Astrocyte (in vitro differentiated cells and primary cell): ENCODE measurements around the gene C15orf39. TPM values are rescaled to one million over a fixed set of nuclear protein-coding genes. Genes with fewer than 3 reads are reported as not detected.

Source experiments
- DNase-seq: peaks from one replicate; pipeline ENCODE4 v3.0.0-alpha.2; 2010; ENCODE audit warnings: low read depth
- FAIRE-seq: peaks from 2 replicates; lab custom pipeline; 2011; peaks lifted over from hg19 to GRCh38; lab: Jason Lieb, UNC
- H2AFZ ChIP-seq: 2 replicates; pipeline ENCODE4 v1.6.0; 2012; ENCODE audit warnings: low read depth, low read length, inconsistent platforms
- H3K27ac ChIP-seq: 2 replicates; pipeline ENCODE4 v1.5.1; 2011; ENCODE audit warnings: low read depth, low read length, inconsistent platforms
- H3K27me3 ChIP-seq: 2 replicates; pipeline ENCODE4 v1.6.0; 2011; ENCODE audit warnings: low read length, inconsistent platforms; ENCODE audit not compliant: insufficient read depth
- H3K36me3 ChIP-seq: 2 replicates; pipeline ENCODE4 v1.5.1; 2011; ENCODE audit warnings: low read length, inconsistent platforms; ENCODE audit not compliant: insufficient read depth
- H3K4me1 ChIP-seq: 2 replicates; pipeline ENCODE4 v1.5.1; 2011; ENCODE audit warnings: low read length, inconsistent platforms; ENCODE audit not compliant: insufficient read depth
- H3K4me2 ChIP-seq: 2 replicates; pipeline ENCODE4 v1.6.0; 2012; ENCODE audit warnings: low read length, inconsistent platforms
- H3K4me3 ChIP-seq: 2 replicates; pipeline ENCODE4 v1.5.1; 2011; ENCODE audit warnings: low read depth, mild to moderate bottlenecking, low read length, inconsistent platforms; ENCODE audit not compliant: insufficient read depth
- H3K79me2 ChIP-seq: 2 replicates; pipeline ENCODE4 v1.6.0; 2012; ENCODE audit warnings: mild to moderate bottlenecking, low read length, inconsistent platforms; ENCODE audit not compliant: insufficient read depth
- H3K9ac ChIP-seq: 2 replicates; pipeline ENCODE4 v1.6.0; 2012; ENCODE audit warnings: mild to moderate bottlenecking, low read length, inconsistent platforms
- H3K9me3 ChIP-seq: 2 replicates; pipeline ENCODE4 v1.5.1; 2012; ENCODE audit warnings: low read depth, mild to moderate bottlenecking, low read length, inconsistent platforms; ENCODE audit not compliant: insufficient read depth
- H4K20me1 ChIP-seq: 2 replicates; pipeline ENCODE4 v1.6.0; 2012; ENCODE audit warnings: low read length, inconsistent platforms; ENCODE audit not compliant: insufficient read depth
- H3K27ac Mint-ChIP-seq: one replicate; pipeline ENCODE4 v1.8.0; 2021; ENCODE audit warnings: mild to moderate bottlenecking, mixed read lengths; ENCODE audit not compliant: unreplicated experiment
- H3K27me3 Mint-ChIP-seq: one replicate; pipeline ENCODE4 v1.8.0; 2021; ENCODE audit warnings: low read depth, mixed read lengths; ENCODE audit not compliant: unreplicated experiment
- H3K36me3 Mint-ChIP-seq: one replicate; pipeline ENCODE4 v1.8.0; 2021; ENCODE audit warnings: low read depth, mixed read lengths; ENCODE audit not compliant: unreplicated experiment
- H3K4me1 Mint-ChIP-seq: one replicate; pipeline ENCODE4 v1.8.0; 2021; ENCODE audit warnings: low read depth, mixed read lengths; ENCODE audit not compliant: unreplicated experiment
- H3K4me3 Mint-ChIP-seq: one replicate; pipeline ENCODE4 v1.8.0; 2021; ENCODE audit warnings: mild to moderate bottlenecking, moderate library complexity, mixed read lengths; ENCODE audit not compliant: unreplicated experiment
- H3K9me3 Mint-ChIP-seq: one replicate; pipeline ENCODE4 v1.8.0; 2021; ENCODE audit warnings: mild to moderate bottlenecking, mixed read lengths; ENCODE audit not compliant: unreplicated experiment
- EZH2 ChIP-seq: IDR thresholded peaks from 2 replicates; pipeline ENCODE4 v1.6.1; 2012; ENCODE audit warnings: mild to moderate bottlenecking, low read length, inconsistent platforms; ENCODE audit not compliant: insufficient read depth
- total RNA-seq: library from RNA; stranded (reverse); gene quantifications from 2 replicates; pipeline ENCODE4 v1.2.1, GENCODE V29; 2021
- TF ChIP-seq, protein P1 (sequence below): IDR thresholded peaks from 2 replicates; pipeline ENCODE4 v1.5.1; 2011; ENCODE audit warnings: low read depth, mild to moderate bottlenecking, inconsistent platforms, low read length, moderate library complexity; ENCODE audit not compliant: insufficient read depth

C15orf39 gene
- total RNA-seq, 1 donor from 2014 or later, result 21.8 TPM

- Mint-ChIP-seq H3K4me3 (no peak overlapping the region), H3K27me3 (peaks cover 37% of the 10 kb centered on the region), H3K36me3 (peaks cover 12% of the 10 kb centered on the region), H3K4me1 (no peaks in the 10 kb centered on the region), H3K27ac (no peak overlapping the region), H3K9me3 (peaks cover 20% of the 10 kb centered on the region)
- H3K9me3 ChIP-seq, result no peaks in the 10 kb centered on the region
- no peak overlapping the region for H3K4me2 ChIP-seq
- no peak for TF ChIP-seq EZH2
- TF ChIP-seq, protein P1, sequence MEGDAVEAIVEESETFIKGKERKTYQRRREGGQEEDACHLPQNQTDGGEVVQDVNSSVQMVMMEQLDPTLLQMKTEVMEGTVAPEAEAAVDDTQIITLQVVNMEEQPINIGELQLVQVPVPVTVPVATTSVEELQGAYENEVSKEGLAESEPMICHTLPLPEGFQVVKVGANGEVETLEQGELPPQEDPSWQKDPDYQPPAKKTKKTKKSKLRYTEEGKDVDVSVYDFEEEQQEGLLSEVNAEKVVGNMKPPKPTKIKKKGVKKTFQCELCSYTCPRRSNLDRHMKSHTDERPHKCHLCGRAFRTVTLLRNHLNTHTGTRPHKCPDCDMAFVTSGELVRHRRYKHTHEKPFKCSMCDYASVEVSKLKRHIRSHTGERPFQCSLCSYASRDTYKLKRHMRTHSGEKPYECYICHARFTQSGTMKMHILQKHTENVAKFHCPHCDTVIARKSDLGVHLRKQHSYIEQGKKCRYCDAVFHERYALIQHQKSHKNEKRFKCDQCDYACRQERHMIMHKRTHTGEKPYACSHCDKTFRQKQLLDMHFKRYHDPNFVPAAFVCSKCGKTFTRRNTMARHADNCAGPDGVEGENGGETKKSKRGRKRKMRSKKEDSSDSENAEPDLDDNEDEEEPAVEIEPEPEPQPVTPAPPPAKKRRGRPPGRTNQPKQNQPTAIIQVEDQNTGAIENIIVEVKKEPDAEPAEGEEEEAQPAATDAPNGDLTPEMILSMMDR, result no peak
- no peak overlapping the region for H3K4me3 ChIP-seq
- no peaks in the 10 kb centered on the region for H3K79me2 ChIP-seq
- no peak for FAIRE-seq
- peaks cover 3% of the 10 kb centered on the region for H3K27me3 ChIP-seq
- H3K4me1 ChIP-seq, result peaks cover 7% of the 10 kb centered on the region
- H3K27ac ChIP-seq, result no peak overlapping the region
- no peaks in the 10 kb centered on the region for H4K20me1 ChIP-seq
- no peaks in the 10 kb centered on the region for H3K36me3 ChIP-seq
- H3K9ac ChIP-seq, result no peak overlapping the region
- H2AFZ ChIP-seq, result no peak overlapping the region
- DNase-seq, result no peak
Measured at GRCh38 chr15:75193976-75194375, 7.7 kb upstream of the C15orf39 start.

GRCh38 chr15:75194397-75194796, 7.3 kb upstream of the C15orf39 start:
- Mint-ChIP-seq H3K9me3 (peaks cover 18% of the 10 kb centered on the region), H3K36me3 (peaks cover 10% of the 10 kb centered on the region), H3K4me3 (no peak overlapping the region), H3K27me3 (peaks cover 41% of the 10 kb centered on the region), H3K4me1 (peaks cover 3% of the 10 kb centered on the region), H3K27ac (no peak overlapping the region)
- Histone ChIP-seq H3K36me3 (no peaks in the 10 kb centered on the region), H3K4me3 (no peak overlapping the region), H3K27me3 (peaks cover 7% of the 10 kb centered on the region), H3K9me3 (no peaks in the 10 kb centered on the region), H2AFZ (no peak overlapping the region), H3K4me1 (peaks cover 7% of the 10 kb centered on the region), H3K9ac (no peak overlapping the region), H3K27ac (no peak overlapping the region), H3K4me2 (no peak overlapping the region), H3K79me2 (no peaks in the 10 kb centered on the region), H4K20me1 (no peaks in the 10 kb centered on the region)
- TF ChIP-seq, protein P1, result no peak
- no peak for TF ChIP-seq EZH2
- FAIRE-seq (no peak), DNase-seq (no peak)

- Mint-ChIP-seq H3K9me3 (peaks cover 13% of the 10 kb centered on the region), H3K4me1 (peaks cover 7% of the 10 kb centered on the region), H3K36me3 (peaks cover 9% of the 10 kb centered on the region), H3K4me3 (no peak overlapping the region), H3K27me3 (peaks cover 42% of the 10 kb centered on the region), H3K27ac (no peak overlapping the region)
- TF ChIP-seq EZH2, result no peak
- TF ChIP-seq, protein P1, result no peak
- DNase-seq (no peak), FAIRE-seq (no peak)
- peaks cover 7% of the 10 kb centered on the region for H3K4me1 ChIP-seq
- no peaks in the 10 kb centered on the region for H3K36me3 ChIP-seq
- H4K20me1 ChIP-seq, result no peaks in the 10 kb centered on the region
- no peaks in the 10 kb centered on the region for H3K9me3 ChIP-seq
- no peak overlapping the region for H3K4me2 ChIP-seq
- H3K79me2 ChIP-seq, result no peaks in the 10 kb centered on the region
- H3K27me3 ChIP-seq, result peaks cover 15% of the 10 kb centered on the region
- H3K9ac ChIP-seq, result no peak overlapping the region
- no peak overlapping the region for H3K27ac ChIP-seq
- no peak overlapping the region for H3K4me3 ChIP-seq
- no peak overlapping the region for H2AFZ ChIP-seq
Measured at GRCh38 chr15:75195122-75195765, 6.4 kb upstream of the C15orf39 start.
